NT2/D1 (cell line): ENCODE results near the gene CEP164.
A peak's percentile ranks its signal among the peaks of the same experiment; 100 is the strongest.

ENCODE experiments used
- DNase-seq: peaks from one replicate; pipeline ENCODE4 v3.0.0-alpha.2; 2011; ENCODE audit warnings: low read depth, low spot score
- H3K27me3 ChIP-seq: 2 replicates; pipeline ENCODE4 v1.6.0; 2011; ENCODE audit warnings: mild to moderate bottlenecking; ENCODE audit not compliant: insufficient read length, insufficient read depth
- H3K36me3 ChIP-seq: 2 replicates; pipeline ENCODE4 v1.6.1; 2011; ENCODE audit warnings: mild to moderate bottlenecking, low read length, mixed read lengths; ENCODE audit not compliant: insufficient read depth, insufficient read length
- H3K4me1 ChIP-seq: 2 replicates; pipeline ENCODE4 v1.5.1; 2011; ENCODE audit not compliant: insufficient read depth, insufficient read length
- H3K4me3 ChIP-seq: 2 replicates; pipeline ENCODE4 v1.5.1; 2011; ENCODE audit warnings: low read depth; ENCODE audit not compliant: insufficient read length
- H3K9ac ChIP-seq: 2 replicates; pipeline ENCODE4 v1.6.0; 2011; ENCODE audit warnings: low read depth; ENCODE audit not compliant: insufficient read length
- H3K9me3 ChIP-seq: 2 replicates; pipeline ENCODE4 v1.5.1; 2011; ENCODE audit warnings: mild to moderate bottlenecking, low read length; ENCODE audit not compliant: insufficient read depth
- SUZ12 ChIP-seq: IDR thresholded peaks from 2 replicates; pipeline ENCODE4 v1.6.1; 2011; ENCODE audit not compliant: insufficient read length, insufficient read depth; ENCODE audit errors: extremely low read depth
- YY1 ChIP-seq: IDR thresholded peaks from 2 replicates; pipeline ENCODE4 v1.6.1; 2011; ENCODE audit not compliant: insufficient read length, insufficient read depth
- ZNF274 ChIP-seq: IDR thresholded peaks from 2 replicates; pipeline ENCODE4 v1.6.1; 2011; ENCODE audit warnings: mild to moderate bottlenecking, low read depth, low read length

Gene CEP164

GRCh38 chr11:117439256-117439655 is 111.6 kb downstream of the CEP164 start:
- TF ChIP-seq SUZ12 (no peak), ZNF274 (no peak), YY1 (no peak)
- H3K4me3 ChIP-seq = no peak overlapping the region
- no peaks in the 10 kb centered on the region for H3K27me3 ChIP-seq
- no peak overlapping the region for H3K9ac ChIP-seq
- DNase-seq = no peak
- peaks cover 17% of the 10 kb centered on the region for H3K4me1 ChIP-seq
- H3K36me3 ChIP-seq = no peaks in the 10 kb centered on the region
- no peaks in the 10 kb centered on the region for H3K9me3 ChIP-seq

- Histone ChIP-seq H3K9ac (no peak overlapping the region), H3K4me3 (no peak overlapping the region), H3K9me3 (no peaks in the 10 kb centered on the region), H3K27me3 (no peaks in the 10 kb centered on the region), H3K36me3 (no peaks in the 10 kb centered on the region), H3K4me1 (peaks cover 17% of the 10 kb centered on the region)
- no peak for DNase-seq
- TF ChIP-seq SUZ12 (no peak), ZNF274 (no peak), YY1 (no peak)
Measured at GRCh38 chr11:117440258-117440657, 112.6 kb downstream of the CEP164 start.

GRCh38 chr11:117441146-117441975 is 113.7 kb downstream of the CEP164 start:
- H3K9ac ChIP-seq = no peak overlapping the region
- no peak for DNase-seq
- H3K4me1 ChIP-seq = peaks cover 17% of the 10 kb centered on the region
- H3K36me3 ChIP-seq = no peaks in the 10 kb centered on the region
- H3K9me3 ChIP-seq = no peaks in the 10 kb centered on the region
- H3K27me3 ChIP-seq = no peaks in the 10 kb centered on the region
- TF ChIP-seq ZNF274 (no peak), SUZ12 (no peak), YY1 (no peak)
- H3K4me3 ChIP-seq = no peak overlapping the region

- H3K36me3 ChIP-seq = no peaks in the 10 kb centered on the region
- H3K4me1 ChIP-seq = peaks cover 15% of the 10 kb centered on the region
- no peaks in the 10 kb centered on the region for H3K9me3 ChIP-seq
- no peak overlapping the region for H3K4me3 ChIP-seq
- DNase-seq = no peak
- TF ChIP-seq SUZ12 = no peak
- no peak for TF ChIP-seq ZNF274
- no peak for TF ChIP-seq YY1
- H3K9ac ChIP-seq = no peak overlapping the region
- no peaks in the 10 kb centered on the region for H3K27me3 ChIP-seq
Measured at GRCh38 chr11:117442049-117442868, 114.6 kb downstream of the CEP164 start.

GRCh38 chr11:117442869-117443239 is 115.2 kb downstream of the CEP164 start:
- no peaks in the 10 kb centered on the region for H3K27me3 ChIP-seq
- peak overlapping the region; percentile 10 for H3K9ac ChIP-seq
- H3K4me1 ChIP-seq = peaks cover 10% of the 10 kb centered on the region
- DNase-seq = no peak
- H3K9me3 ChIP-seq = no peaks in the 10 kb centered on the region
- no peaks in the 10 kb centered on the region for H3K36me3 ChIP-seq
- no peak for TF ChIP-seq YY1
- no peak for TF ChIP-seq ZNF274
- no peak for TF ChIP-seq SUZ12
- H3K4me3 ChIP-seq = no peak overlapping the region

- Histone ChIP-seq H3K9me3 (no peaks in the 10 kb centered on the region), H3K4me1 (peaks cover 8% of the 10 kb centered on the region), H3K4me3 (no peak overlapping the region), H3K9ac (peak overlapping the region; percentile 10), H3K27me3 (no peaks in the 10 kb centered on the region), H3K36me3 (no peaks in the 10 kb centered on the region)
- TF ChIP-seq SUZ12 (no peak), YY1 (no peak), ZNF274 (no peak)
- peak; percentile 49 for DNase-seq
Measured at GRCh38 chr11:117443266-117444186, 115.9 kb downstream of the CEP164 start.
